ENCODE results near the gene DNAJC13. TPM values are rescaled to one million over a fixed set of nuclear protein-coding genes. Genes with fewer than 3 reads are reported as not detected.

The DNAJC13 gene
- total and polyA plus RNA-seq, 10 donors = 5.6 to 78.4 (median 51.2) TPM

GRCh38 chr3:132573797-132574211, 156.5 kb downstream of the DNAJC13 start:
- WGBS, 5 donors = 91 to 98% (median 96%) methylated on average over 5 of the region's 5 CpGs
- H3K36me3 ChIP-seq = peaks cover 0 to 83% (median 32%) of the 10 kb centered on the region in 6 donors
- no peak for DNase-seq
- no peaks in the 10 kb centered on the region for H3K27me3 ChIP-seq (replicated peaks in 1 of 7)
- H3K9me3 ChIP-seq = peaks cover 0 to 8% (median 2%) of the 10 kb centered on the region in 8 donors
- H3K27ac ChIP-seq = no peak overlapping the region
- intact Hi-C loops (cut with DNase I; ENCODE audit: low total_unique reads) = no loop called here
- no peak overlapping the region for H3K4me3 ChIP-seq
- TF ChIP-seq POLR2AphosphoS5 (IDR thresholded peaks at IDR 0.05) (no peak), POLR2A (IDR thresholded peaks at IDR 0.05) (no peak)
- TF ChIP-seq, protein P1, sequence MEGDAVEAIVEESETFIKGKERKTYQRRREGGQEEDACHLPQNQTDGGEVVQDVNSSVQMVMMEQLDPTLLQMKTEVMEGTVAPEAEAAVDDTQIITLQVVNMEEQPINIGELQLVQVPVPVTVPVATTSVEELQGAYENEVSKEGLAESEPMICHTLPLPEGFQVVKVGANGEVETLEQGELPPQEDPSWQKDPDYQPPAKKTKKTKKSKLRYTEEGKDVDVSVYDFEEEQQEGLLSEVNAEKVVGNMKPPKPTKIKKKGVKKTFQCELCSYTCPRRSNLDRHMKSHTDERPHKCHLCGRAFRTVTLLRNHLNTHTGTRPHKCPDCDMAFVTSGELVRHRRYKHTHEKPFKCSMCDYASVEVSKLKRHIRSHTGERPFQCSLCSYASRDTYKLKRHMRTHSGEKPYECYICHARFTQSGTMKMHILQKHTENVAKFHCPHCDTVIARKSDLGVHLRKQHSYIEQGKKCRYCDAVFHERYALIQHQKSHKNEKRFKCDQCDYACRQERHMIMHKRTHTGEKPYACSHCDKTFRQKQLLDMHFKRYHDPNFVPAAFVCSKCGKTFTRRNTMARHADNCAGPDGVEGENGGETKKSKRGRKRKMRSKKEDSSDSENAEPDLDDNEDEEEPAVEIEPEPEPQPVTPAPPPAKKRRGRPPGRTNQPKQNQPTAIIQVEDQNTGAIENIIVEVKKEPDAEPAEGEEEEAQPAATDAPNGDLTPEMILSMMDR (IDR thresholded peaks at IDR 0.05 in 8 of 11, conservative IDR thresholded peaks at IDR 0.05 in 3 of 11) = no peak
- no peaks in the 10 kb centered on the region for H3K4me1 ChIP-seq

GRCh38 chr3:132587401-132587800, 170.1 kb downstream of the DNAJC13 start:
- intact Hi-C loops (cut with DNase I; ENCODE audit: low total_unique reads) = no loop called here
- TF ChIP-seq POLR2AphosphoS5 (IDR thresholded peaks at IDR 0.05) (no peak), POLR2A (IDR thresholded peaks at IDR 0.05) (no peak)
- TF ChIP-seq, protein P1 (IDR thresholded peaks at IDR 0.05 in 8 of 11, conservative IDR thresholded peaks at IDR 0.05 in 3 of 11) = no peak
- 95 to 98% (median 97%) methylated on average over 1 of the region's 1 CpG for WGBS, 5 donors

More at GRCh38 chr3:132587401-132587800, 170.1 kb downstream of the DNAJC13 start:
- no peaks in the 10 kb centered on the region for H3K4me1 ChIP-seq
- no peak for DNase-seq
- no peak overlapping the region for H3K4me3 ChIP-seq
- H3K36me3 ChIP-seq = peaks cover 0 to 34% (median 7%) of the 10 kb centered on the region in 6 donors
- no peaks in the 10 kb centered on the region for H3K27me3 ChIP-seq (replicated peaks in 1 of 7)
- peaks cover 0 to 5% (median 0%) of the 10 kb centered on the region in 8 donors for H3K9me3 ChIP-seq
- no peak overlapping the region for H3K27ac ChIP-seq

Other genes starting within 250 kb of the DNAJC13 start
- gene ACP3, start 100.1 kb upstream of the DNAJC13 start, total RNA-seq = 10 to 100 TPM in 2 of 7 donors, 1 to 10 TPM in 5; 3.1 to 16.3 (median 9.0) TPM
- under 1 TPM; 0.09 to 0.54 (median 0.22) TPM for gene ACP3, start 100.1 kb upstream of the DNAJC13 start, polyA plus RNA-seq
- gene ACKR4, start 179.8 kb downstream of the DNAJC13 start, total RNA-seq = 1 to 10 TPM; 1.1 to 2.6 (median 1.3) TPM
- gene ACKR4, start 179.8 kb downstream of the DNAJC13 start, polyA plus RNA-seq = 1 to 10 TPM in 2 of 3 donors, under 1 TPM in 1; 0.50 to 1.2 (median 1.0) TPM
- gene ACAD11, start 242.3 kb downstream of the DNAJC13 start, total RNA-seq = 10 to 100 TPM; 21.0 to 40.0 (median 25.6) TPM
- 10 to 100 TPM in 2 of 3 donors, 1 to 10 TPM in 1; 6.8 to 17.9 (median 13.0) TPM for gene ACAD11, start 242.3 kb downstream of the DNAJC13 start, polyA plus RNA-seq
- 10 to 100 TPM; 37.3 to 71.5 (median 52.8) TPM for gene UBA5, start 242.8 kb downstream of the DNAJC13 start, total RNA-seq
- gene UBA5, start 242.8 kb downstream of the DNAJC13 start, polyA plus RNA-seq = 10 to 100 TPM; 19.2 to 33.3 (median 30.8) TPM